Epithelial cell of proximal tubule (primary cell): Measurements from ENCODE around the gene FAT4. TPM values are rescaled to one million over a fixed set of nuclear protein-coding genes. Genes with fewer than 3 reads are reported as not detected.

ENCODE experiments used
- DNase-seq: peaks from one replicate; pipeline ENCODE4 v3.0.0-alpha.2; 2011; ENCODE audit warnings: low read depth
- H3K4me3 ChIP-seq: 2 replicates; pipeline ENCODE4 v1.5.1; 2011; ENCODE audit warnings: low read depth, mild to moderate bottlenecking, low read length
- CTCF ChIP-seq: conservative IDR thresholded peaks from 2 replicates; pipeline ENCODE4 v1.5.1; 2012; ENCODE audit warnings: low read depth, mild to moderate bottlenecking, low read length
- total RNA-seq: library from RNA; depleted of rRNA; stranded (reverse); fragments of >200 nt; gene quantifications from 2 replicates; pipeline ENCODE4 v1.2.3, GENCODE V29; 2015

The FAT4 gene
- total RNA-seq, 1 donor from 2014 or later: 0.58 TPM

- DNase-seq: no peak
- no peak for TF ChIP-seq CTCF
Measured at GRCh38 chr4:125277790-125278189, 37.0 kb upstream of the FAT4 start.

GRCh38 chr4:125280892-125281403 lies 33.8 kb upstream of the FAT4 start:
- no peak overlapping the region for H3K4me3 ChIP-seq
- TF ChIP-seq CTCF: no peak
- no peak for DNase-seq

More at GRCh38 chr4:125277790-125278189, 37.0 kb upstream of the FAT4 start:
- H3K4me3 ChIP-seq: no peak overlapping the region

- no peak overlapping the region for H3K4me3 ChIP-seq
- no peak for DNase-seq
- peak; percentile 58 for TF ChIP-seq CTCF
Measured at GRCh38 chr4:125283707-125284279, 31.0 kb upstream of the FAT4 start.

GRCh38 chr4:125297116-125297515 lies 17.6 kb upstream of the FAT4 start:
- TF ChIP-seq CTCF: no peak
- H3K4me3 ChIP-seq: no peak overlapping the region
- no peak for DNase-seq

- no peak overlapping the region for H3K4me3 ChIP-seq
- TF ChIP-seq CTCF: no peak
- no peak for DNase-seq
Measured at GRCh38 chr4:125303058-125303457, 11.7 kb upstream of the FAT4 start.

GRCh38 chr4:125303821-125304220 lies 10.9 kb upstream of the FAT4 start:
- no peak overlapping the region for H3K4me3 ChIP-seq
- peak; percentile 89 for DNase-seq

More at GRCh38 chr4:125303821-125304220, 10.9 kb upstream of the FAT4 start:
- TF ChIP-seq CTCF: no peak
